GM12878 (cell line): ENCODE results near the gene MSL3. TPM values are rescaled to one million over a fixed set of nuclear protein-coding genes. Genes with fewer than 3 reads are reported as not detected.

Experiments
- ATAC-seq: fragments of 200-7000 bp; cut with Tn5 transposase; 3 replicates; pipeline ENCODE4 v1.9.1; 2020; ENCODE audit warnings: mild to moderate bottlenecking, moderate library complexity
- BruUV-seq: library from RNA; stranded (reverse); fragments of 400-500 nt; replicated peaks from 2 replicates; lab custom pipeline; 2021; lab: Mats Ljungman, UMichigan
- CTCF ChIA-PET: fragments of 300-600 bp; sonication (Branson Sonifier 250); formaldehyde crosslinking; extraction: SDS; loops from one replicate; lab custom pipeline; 2021; ENCODE audit warnings: inconsistent platforms; lab: Yijun Ruan, JAX
- POLR2A ChIA-PET: fragments of 350-600 bp; formaldehyde crosslinking; extraction: SDS; loops from one replicate; lab custom pipeline; 2021; ENCODE audit warnings: inconsistent platforms; lab: Charles Lee
- RAD21 ChIA-PET: fragments of 300-600 bp; sonication (Branson Sonifier 250); formaldehyde crosslinking; loops from one replicate; lab custom pipeline; 2023; ENCODE audit warnings: antibody characterized with exemption; ENCODE audit not compliant: unreplicated experiment; lab: Charles Lee
- SMC1A ChIA-PET: fragments of 300-600 bp; sonication (Branson Sonifier 250); formaldehyde crosslinking; loops from one replicate; lab custom pipeline; 2023; ENCODE audit not compliant: unreplicated experiment, uncharacterized antibody; lab: Charles Lee
- DNase-seq: peaks from one replicate; pipeline ENCODE4 v3.0.0-alpha.2; 2011; ENCODE audit warnings: low read depth, low spot score
- FAIRE-seq: peaks from 3 replicates; lab custom pipeline; 2011; peaks lifted over from hg19 to GRCh38; lab: Jason Lieb, UNC
- H2AFZ ChIP-seq: 2 replicates; pipeline ENCODE4 v1.6.0; 2011; ENCODE audit warnings: low read depth, low read length, control low read depth; ENCODE audit not compliant: control insufficient read depth
- H3K27ac ChIP-seq: 2 replicates; pipeline ENCODE4 v1.5.1; 2011; ENCODE audit warnings: control low read depth; ENCODE audit not compliant: control insufficient read depth, insufficient read depth
- H3K27me3 ChIP-seq, 2 experiments: replicated peaks in 1 of 2; 2 replicates each; pipeline versions ENCODE4 v1.6.0 to v1.6.1; 2011; ENCODE audit warnings: low read length in 1 of 2; ENCODE audit not compliant: control insufficient read depth in 2 of 2, insufficient read depth in 2 of 2
- H3K36me3 ChIP-seq, 2 experiments: 2 replicates each; pipeline ENCODE4 v1.5.1; 2011; ENCODE audit warnings: low read length in 1 of 2; ENCODE audit not compliant: control insufficient read depth in 2 of 2, insufficient read depth in 2 of 2
- H3K4me1 ChIP-seq: 2 replicates; pipeline ENCODE4 v1.6.1; 2011; ENCODE audit warnings: mild to moderate bottlenecking, low read length, moderate library complexity, mixed read lengths; ENCODE audit not compliant: control insufficient read depth, insufficient read depth
- H3K4me2 ChIP-seq: 2 replicates; pipeline ENCODE4 v1.6.0; 2011; ENCODE audit warnings: control low read depth; ENCODE audit not compliant: control insufficient read depth, insufficient read depth
- H3K4me3 ChIP-seq: fragments of 200-600 bp; sonication (generic); 2 replicates; pipeline ENCODE4 v1.5.1; 2016
- H3K79me2 ChIP-seq: 2 replicates; pipeline ENCODE4 v1.6.0; 2011; ENCODE audit warnings: low read length; ENCODE audit not compliant: control insufficient read depth, insufficient read depth
- H3K9ac ChIP-seq: 2 replicates; pipeline ENCODE4 v1.8.0; 2011; ENCODE audit warnings: low read length, control low read depth, mixed read lengths; ENCODE audit not compliant: control insufficient read depth, insufficient read depth
- H3K9me3 ChIP-seq: replicated peaks from 3 replicates; pipeline ENCODE4 v1.5.1; 2011; ENCODE audit warnings: mild to moderate bottlenecking, low read length; ENCODE audit not compliant: control insufficient read depth, insufficient read depth
- H4K20me1 ChIP-seq: 2 replicates; pipeline ENCODE4 v1.6.0; 2011; ENCODE audit not compliant: control insufficient read depth, insufficient read depth
- CBFB ChIP-seq: IDR thresholded peaks from 2 replicates; pipeline ENCODE4 v1.6.1; 2016; ENCODE audit warnings: antibody characterized with exemption, low read depth
- FOS ChIP-seq: IDR thresholded peaks from 3 replicates; pipeline ENCODE4 v1.6.1; 2011; ENCODE audit warnings: borderline replicate concordance; ENCODE audit not compliant: insufficient read length; ENCODE audit errors: extremely low read depth
- HDGF ChIP-seq: fragments of 450-650 bp; IDR thresholded peaks from 2 replicates; pipeline ENCODE4 v1.6.1; 2016; ENCODE audit warnings: antibody characterized with exemption
- JUND ChIP-seq: IDR thresholded peaks from 2 replicates; pipeline ENCODE4 v1.6.1; 2012; ENCODE audit warnings: low read depth, mild to moderate bottlenecking, low read length, improper control_type of control experiment, moderate library complexity
- MTA3 ChIP-seq: IDR thresholded peaks from 2 replicates; pipeline ENCODE4 v1.6.1; 2012; ENCODE audit warnings: low read length, inconsistent platforms, borderline replicate concordance
- MYC ChIP-seq: IDR thresholded peaks from 2 replicates; pipeline ENCODE4 v1.6.1; 2011; ENCODE audit warnings: mild to moderate bottlenecking, low read length, moderate library complexity, inconsistent platforms; ENCODE audit not compliant: insufficient read depth, insufficient replicate concordance, insufficient read length, severe bottlenecking
- PAX8 ChIP-seq: fragments of 450-650 bp; IDR thresholded peaks from 2 replicates; pipeline ENCODE4 v1.6.1; 2017; ENCODE audit warnings: mild to moderate bottlenecking, moderate library complexity
- RFX5 ChIP-seq: IDR thresholded peaks from 2 replicates; pipeline ENCODE4 v1.6.1; 2011; ENCODE audit warnings: low read depth, low read length, improper control_type of control experiment
- SIN3A ChIP-seq: IDR thresholded peaks from 2 replicates; pipeline ENCODE4 v1.6.1; 2012; ENCODE audit warnings: low read depth, low read length, improper control_type of control experiment
- SP1 ChIP-seq: IDR thresholded peaks from one replicate; pipeline ENCODE4 v1.6.1; 2011; ENCODE audit warnings: low read depth, low read length
- SPI1 ChIP-seq: IDR thresholded peaks from 2 replicates; pipeline ENCODE4 v1.6.1; 2011; ENCODE audit warnings: low read depth, mild to moderate bottlenecking, low read length, moderate library complexity, borderline replicate concordance; ENCODE audit not compliant: insufficient read depth
- TAF1 ChIP-seq: IDR thresholded peaks from 2 replicates; pipeline ENCODE4 v1.6.1; 2011; ENCODE audit warnings: mild to moderate bottlenecking, low read depth, low read length, borderline replicate concordance
- TCF12 ChIP-seq: IDR thresholded peaks from 2 replicates; pipeline ENCODE4 v1.6.1; 2011; ENCODE audit warnings: low read depth, mild to moderate bottlenecking, low read length
- WGBS: methylation state at CpG from one replicate; pipeline ENCODE4 v1.1.6; 2016; ENCODE audit warnings: low lambda C conversion rate; ENCODE audit not compliant: insufficient replicate concordance, insufficient coverage; ENCODE audit errors: missing lambda C conversion rate; 5-methylcytosine and 5-hydroxymethylcytosine counted together
- in situ Hi-C: fragments of 300-500 bp; cut with MboI; formaldehyde crosslinking; loops from 9 replicates; pipeline ENCODE4 v1.14.3; 2018; ENCODE audit warnings: mixed read lengths
- intact Hi-C: fragments of 100-400 bp; cut with micrococcal nuclease; formaldehyde crosslinking; loops from one replicate; pipeline ENCODE4 v1.14.2; 2022; ENCODE audit not compliant: unreplicated experiment
- polyA plus RNA-seq, 11 experiments: library from polyadenylated mRNA; depleted of rRNA in 4 of 11; unstranded in 6 of 11; stranded (reverse) in 5 of 11; fragments of >200 nt; fragmentation: Nextera tagmentation in 4 of 11; fragmentation: Illumina TruSeq in 1 of 11; extraction: Ambion mirVana in 4 of 11; extraction: Trizol in 1 of 11; gene quantifications; 1 replicate in 1 of 11; 2 replicates in 10 of 11; pipeline versions ENCODE4 v1.2.1 to v1.2.3, GENCODE V29; 2011 to 2016; ENCODE audit warnings: inconsistent platforms in 2 of 11, missing spikeins in 2 of 11, low read depth in 1 of 11
- total RNA-seq, 4 experiments: library from RNA; depleted of rRNA in 3 of 4; stranded (reverse); fragments of >200 nt in 3 of 4; fragmentation: Illumina TruSeq in 1 of 4; extraction: Trizol in 1 of 4; gene quantifications; 2 replicates each; pipeline versions ENCODE4 v1.2.1 to v1.2.3, GENCODE V29; 2013 to 2021
- TF ChIP-seq, protein P1 (sequence below): fragments of 450-650 bp; IDR thresholded peaks from 2 replicates; pipeline ENCODE4 v1.6.1; 2017; ENCODE audit warnings: mild to moderate bottlenecking, moderate library complexity
- TF ChIP-seq, protein P2 (sequence below): IDR thresholded peaks from 2 replicates; pipeline ENCODE4 v1.6.1; 2012; ENCODE audit warnings: low read depth, low read length, improper control_type of control experiment

MSL3 gene
- total and polyA plus RNA-seq, 10 of the 15 experiments (the other 5 are each of a cell fraction or from before 2014, with no cell fraction given), result 28.4 to 438 (median 40.7) TPM

DNA sequence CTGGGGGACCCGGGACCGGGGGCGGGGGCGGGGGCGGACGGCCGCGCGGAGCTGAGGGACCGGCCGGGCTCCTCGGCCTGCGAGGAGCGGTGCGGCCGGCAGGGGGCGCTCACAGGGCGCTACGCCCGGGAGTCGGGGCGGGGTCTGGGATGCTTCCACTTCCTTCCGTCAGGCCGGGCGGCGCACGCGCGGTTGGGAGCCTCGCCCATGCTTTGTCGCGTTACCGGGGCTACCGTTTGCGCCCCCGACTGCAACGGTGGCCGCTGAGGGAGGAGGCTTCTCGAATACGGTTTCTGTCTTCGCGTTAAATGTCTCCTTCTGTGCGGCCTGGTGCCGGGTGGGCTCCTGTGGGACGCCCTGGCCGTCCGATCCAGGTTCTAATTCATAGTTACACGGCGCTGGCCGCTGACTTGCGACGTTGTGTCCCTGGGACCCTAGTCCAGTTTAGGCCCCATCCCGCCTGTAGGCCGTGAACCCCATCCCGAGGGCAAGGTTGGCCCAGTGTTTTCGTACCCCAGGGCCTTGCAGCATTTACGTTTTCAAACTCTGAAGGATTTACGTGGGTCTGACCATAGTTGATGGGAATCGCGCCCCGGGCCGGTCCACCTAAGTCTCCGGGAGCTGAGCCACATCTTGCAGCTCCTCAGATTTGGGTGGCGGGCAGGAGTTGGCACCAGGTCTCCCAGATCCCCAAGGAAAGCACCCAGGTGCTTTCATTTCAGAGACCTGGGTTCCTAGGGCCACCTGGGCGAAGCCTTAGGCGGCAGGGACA is 549 bp downstream of the MSL3 start:
- Histone ChIP-seq H3K9me3 (no peaks in the 10 kb centered on the region; the same call in 2 of the 3 replicates), H4K20me1 (no peaks in the 10 kb centered on the region), H3K27ac (peak overlapping the region; percentile 90), H3K27me3 (no peaks in the 10 kb centered on the region), H3K4me1 (peaks cover 7% of the 10 kb centered on the region; the same call in 1 of the 2 replicates), H3K9ac (peak overlapping the region; percentile 45), H2AFZ (no peak overlapping the region), H3K79me2 (peaks cover 20% of the 10 kb centered on the region), H3K4me3 (peak overlapping the region; percentile 60), H3K36me3 (peaks cover 2 to 7% of the 10 kb centered on the region in 2 experiments; a peak in 1 of 4 replicates), H3K4me2 (peak overlapping the region; percentile 72)
- intact Hi-C loops, result no loop called here
- ChIA-PET CTCF (interaction anchor here (0.8 to 4.7 kb wide), 12 partner anchors 9 to 221 kb away, joined by 3 to 40 read pairs (median 4); no protein-coding TSS in a partner anchor), POLR2A (interaction anchor here (0.6 to 3.5 kb wide), 8 partner anchors 8 to 196 kb away, joined by 3 to 17 read pairs (median 5); no protein-coding TSS in a partner anchor), RAD21 (interaction anchor here (0.6 to 6.3 kb wide), 14 partner anchors 12 to 1013 kb away, joined by 3 to 89 read pairs (median 6); no protein-coding TSS in a partner anchor), SMC1A (interaction anchor here (0.6 to 4.8 kb wide), 12 partner anchors 8 to 221 kb away, joined by 3 to 57 read pairs (median 4); no protein-coding TSS in a partner anchor)
- DNase-seq (no peak), ATAC-seq (peak; percentile 44), FAIRE-seq (peak; percentile 13)
- no TSS peak for BruUV-seq
- 38% methylated on average over 41 of the region's 66 CpGs for WGBS
- in situ Hi-C loops, result no loop called here
- no peak for TF ChIP-seq FOS
- TF ChIP-seq HDGF, result no peak
- TF ChIP-seq MTA3, result no peak
- no peak for TF ChIP-seq TAF1
- TF ChIP-seq, protein P1, sequence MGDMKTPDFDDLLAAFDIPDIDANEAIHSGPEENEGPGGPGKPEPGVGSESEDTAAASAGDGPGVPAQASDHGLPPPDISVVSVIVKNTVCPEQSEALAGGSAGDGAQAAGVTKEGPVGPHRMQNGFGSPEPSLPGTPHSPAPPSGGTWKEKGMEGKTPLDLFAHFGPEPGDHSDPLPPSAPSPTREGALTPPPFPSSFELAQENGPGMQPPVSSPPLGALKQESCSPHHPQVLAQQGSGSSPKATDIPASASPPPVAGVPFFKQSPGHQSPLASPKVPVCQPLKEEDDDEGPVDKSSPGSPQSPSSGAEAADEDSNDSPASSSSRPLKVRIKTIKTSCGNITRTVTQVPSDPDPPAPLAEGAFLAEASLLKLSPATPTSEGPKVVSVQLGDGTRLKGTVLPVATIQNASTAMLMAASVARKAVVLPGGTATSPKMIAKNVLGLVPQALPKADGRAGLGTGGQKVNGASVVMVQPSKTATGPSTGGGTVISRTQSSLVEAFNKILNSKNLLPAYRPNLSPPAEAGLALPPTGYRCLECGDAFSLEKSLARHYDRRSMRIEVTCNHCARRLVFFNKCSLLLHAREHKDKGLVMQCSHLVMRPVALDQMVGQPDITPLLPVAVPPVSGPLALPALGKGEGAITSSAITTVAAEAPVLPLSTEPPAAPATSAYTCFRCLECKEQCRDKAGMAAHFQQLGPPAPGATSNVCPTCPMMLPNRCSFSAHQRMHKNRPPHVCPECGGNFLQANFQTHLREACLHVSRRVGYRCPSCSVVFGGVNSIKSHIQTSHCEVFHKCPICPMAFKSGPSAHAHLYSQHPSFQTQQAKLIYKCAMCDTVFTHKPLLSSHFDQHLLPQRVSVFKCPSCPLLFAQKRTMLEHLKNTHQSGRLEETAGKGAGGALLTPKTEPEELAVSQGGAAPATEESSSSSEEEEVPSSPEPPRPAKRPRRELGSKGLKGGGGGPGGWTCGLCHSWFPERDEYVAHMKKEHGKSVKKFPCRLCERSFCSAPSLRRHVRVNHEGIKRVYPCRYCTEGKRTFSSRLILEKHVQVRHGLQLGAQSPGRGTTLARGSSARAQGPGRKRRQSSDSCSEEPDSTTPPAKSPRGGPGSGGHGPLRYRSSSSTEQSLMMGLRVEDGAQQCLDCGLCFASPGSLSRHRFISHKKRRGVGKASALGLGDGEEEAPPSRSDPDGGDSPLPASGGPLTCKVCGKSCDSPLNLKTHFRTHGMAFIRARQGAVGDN, result no peak
- no peak for TF ChIP-seq CBFB
- TF ChIP-seq SIN3A, result peak; percentile 74
- no peak for TF ChIP-seq PAX8
- no peak for TF ChIP-seq RFX5
- TF ChIP-seq, protein P2, sequence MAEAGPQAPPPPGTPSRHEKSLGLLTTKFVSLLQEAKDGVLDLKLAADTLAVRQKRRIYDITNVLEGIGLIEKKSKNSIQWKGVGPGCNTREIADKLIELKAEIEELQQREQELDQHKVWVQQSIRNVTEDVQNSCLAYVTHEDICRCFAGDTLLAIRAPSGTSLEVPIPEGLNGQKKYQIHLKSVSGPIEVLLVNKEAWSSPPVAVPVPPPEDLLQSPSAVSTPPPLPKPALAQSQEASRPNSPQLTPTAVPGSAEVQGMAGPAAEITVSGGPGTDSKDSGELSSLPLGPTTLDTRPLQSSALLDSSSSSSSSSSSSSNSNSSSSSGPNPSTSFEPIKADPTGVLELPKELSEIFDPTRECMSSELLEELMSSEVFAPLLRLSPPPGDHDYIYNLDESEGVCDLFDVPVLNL, result no peak
- no peak for TF ChIP-seq SP1
- TF ChIP-seq MYC, result no peak
- TF ChIP-seq TCF12, result no peak
- peak; percentile 49; the same call in 1 of the 2 replicates for TF ChIP-seq SPI1
- no peak for TF ChIP-seq JUND
